Inflammatory macrophage (primary cell): Measurements from ENCODE around the gene GOLGA6B.
"Not testable (repeated sequence)": the region's sequence is repeated elsewhere in the genome, so short reads cannot be mapped to it uniquely, and the experiment has no call there.

ENCODE experiments used
- DNase-seq, 2 donors: peaks; one replicate each; pipeline ENCODE4 v3.0.0-alpha.2; 2020 to 2022
- total RNA-seq, 18 experiments: gene quantifications; one replicate each; lab custom pipeline; 2026; ENCODE audit warnings: mixed read lengths in 6 of 18, inconsistent platforms in 2 of 18; lab: John Stamatoyannopoulos, UW

The GOLGA6B gene, protein sequence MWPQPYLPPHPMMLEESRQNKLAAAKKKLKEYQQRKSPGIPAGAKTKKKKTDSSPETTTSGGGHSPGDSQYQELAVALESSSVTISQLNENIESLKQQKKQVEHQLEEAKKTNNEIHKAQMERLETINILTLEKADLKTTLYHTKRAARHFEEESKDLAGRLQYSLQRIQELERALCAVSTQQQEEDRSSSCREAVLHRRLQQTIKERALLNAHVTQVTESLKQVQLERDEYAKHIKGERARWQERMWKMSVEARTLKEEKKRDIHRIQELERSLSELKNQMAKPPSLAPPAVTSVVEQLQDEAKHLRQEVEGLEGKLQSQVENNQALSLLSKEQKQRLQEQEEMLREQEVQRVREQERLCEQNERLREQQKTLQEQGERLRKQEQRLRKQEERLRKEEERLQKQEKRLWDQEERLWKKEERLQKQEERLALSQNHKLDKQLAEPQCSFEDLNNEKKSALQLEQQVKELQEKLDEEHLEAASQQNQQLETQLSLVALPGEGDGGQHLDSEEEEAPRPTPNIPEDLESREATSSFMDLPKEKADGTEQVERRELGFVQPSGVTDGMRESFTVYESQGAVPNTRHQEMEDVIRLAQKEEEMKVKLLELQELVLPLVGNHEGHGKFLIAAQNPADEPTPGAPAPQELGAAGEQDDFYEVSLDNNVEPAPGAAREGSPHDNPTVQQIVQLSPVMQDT
- 0 to 0.12 (median 0) reads per million in 18 experiments for total RNA-seq

DNA sequence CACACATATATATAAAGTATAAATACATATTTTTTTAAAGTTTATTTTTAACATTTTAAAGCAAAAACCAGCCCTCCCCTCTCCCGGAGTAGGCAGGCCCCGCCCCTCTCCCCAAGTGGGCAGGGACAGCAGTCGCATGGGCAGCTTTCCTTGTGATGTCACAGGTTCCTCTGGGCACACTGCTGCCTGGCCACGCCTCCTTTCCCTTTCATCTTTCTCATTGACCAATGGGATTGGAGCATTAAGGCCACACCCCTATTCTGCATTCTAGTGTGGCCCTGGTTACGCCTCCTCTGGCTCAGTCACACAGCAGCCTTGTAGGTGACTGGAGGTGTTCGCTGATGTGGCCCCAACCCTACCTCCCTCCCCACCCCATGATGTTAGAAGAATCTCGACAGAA lies at the start of gene GOLGA6B:
GOLGA6B (plus strand) TSS at position 301 of the 400 bp plus-strand sequence; CDS start at position 342, 41 bp downstream.
- DNase-seq, result not testable (repeated sequence)

DNA sequence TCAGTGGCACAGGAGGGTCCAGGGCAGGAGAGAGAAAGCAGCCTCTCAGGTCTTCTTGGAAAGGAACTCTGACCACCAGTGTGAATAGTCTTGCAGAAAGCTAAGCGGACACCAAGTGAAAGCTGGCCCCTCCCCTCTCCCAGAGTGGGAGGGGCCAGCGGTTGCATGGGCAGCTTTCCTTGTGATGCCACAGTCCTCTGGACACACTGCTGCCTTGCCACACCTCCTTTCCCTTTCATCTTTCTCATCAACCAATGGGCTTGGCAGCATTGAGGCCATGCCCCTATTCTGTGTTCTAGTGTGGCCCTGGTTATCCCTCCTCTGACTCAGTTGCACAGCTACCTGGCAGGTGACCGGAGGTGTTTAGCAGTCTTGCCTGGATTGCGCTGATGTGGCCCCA lies 49.7 kb upstream of the GOLGA6B start:
- no peak for DNase-seq

DNA sequence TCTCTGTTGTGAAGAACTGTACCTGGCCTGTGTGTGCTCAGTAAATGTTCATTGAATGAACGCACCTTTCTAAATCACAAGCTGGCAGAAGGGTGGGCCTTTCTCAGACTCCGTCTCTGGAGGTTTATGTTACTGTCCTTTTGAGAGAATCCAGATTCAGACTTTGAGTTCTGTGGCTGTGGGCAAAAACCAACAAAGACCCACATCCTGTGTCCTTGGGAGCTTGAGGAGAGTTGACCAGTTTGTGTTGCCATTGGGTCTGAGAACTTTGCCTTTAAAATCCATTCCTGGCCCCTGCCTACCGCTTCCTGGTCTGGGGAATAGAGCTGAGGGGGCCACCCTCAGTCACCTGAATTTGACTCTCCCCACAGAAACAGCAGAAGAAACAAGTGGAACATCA lies 46.4 kb upstream of the GOLGA6B start:
- DNase-seq, result not testable (repeated sequence)

DNA sequence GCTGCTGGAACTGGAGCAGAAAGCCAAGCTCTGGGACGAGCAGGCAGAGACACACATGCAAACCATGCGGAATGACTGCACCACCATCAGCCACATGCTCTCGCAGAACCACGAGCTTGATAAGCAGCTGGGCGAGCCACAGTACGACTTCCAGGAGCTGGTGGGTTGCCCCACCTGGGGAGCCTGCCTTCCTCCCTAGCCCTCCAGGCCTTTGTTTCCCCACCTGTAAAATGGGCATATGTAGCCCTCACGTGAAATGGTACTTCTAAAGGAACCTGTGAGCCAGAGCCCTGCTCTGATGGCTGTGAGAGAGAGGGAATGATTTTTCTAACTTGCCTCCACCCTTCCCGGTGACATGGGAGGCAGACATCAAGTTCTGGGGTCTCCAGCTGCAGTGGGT lies 44.6 kb upstream of the GOLGA6B start:
- no peak for DNase-seq

DNA sequence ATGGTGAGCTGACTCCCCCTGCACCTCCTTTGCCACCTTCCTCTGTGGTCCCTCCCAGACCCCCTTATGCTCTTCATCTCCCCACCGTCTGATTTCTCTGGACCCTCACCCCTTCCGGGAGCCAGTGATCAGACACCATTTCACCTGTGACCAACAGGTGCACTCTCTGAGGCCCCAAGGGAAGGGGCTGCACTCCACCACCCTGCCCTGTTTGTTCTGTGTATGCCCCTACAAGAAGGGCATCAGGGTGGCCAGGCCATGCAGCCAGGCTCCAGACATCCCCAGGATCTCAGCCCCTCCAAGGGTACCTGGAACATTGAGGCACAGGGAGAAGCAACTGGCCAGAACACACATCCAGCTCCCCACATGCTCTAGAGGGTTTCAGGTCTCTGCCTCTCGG lies 42.2 kb upstream of the GOLGA6B start:
- DNase-seq, result not testable (repeated sequence)

DNA sequence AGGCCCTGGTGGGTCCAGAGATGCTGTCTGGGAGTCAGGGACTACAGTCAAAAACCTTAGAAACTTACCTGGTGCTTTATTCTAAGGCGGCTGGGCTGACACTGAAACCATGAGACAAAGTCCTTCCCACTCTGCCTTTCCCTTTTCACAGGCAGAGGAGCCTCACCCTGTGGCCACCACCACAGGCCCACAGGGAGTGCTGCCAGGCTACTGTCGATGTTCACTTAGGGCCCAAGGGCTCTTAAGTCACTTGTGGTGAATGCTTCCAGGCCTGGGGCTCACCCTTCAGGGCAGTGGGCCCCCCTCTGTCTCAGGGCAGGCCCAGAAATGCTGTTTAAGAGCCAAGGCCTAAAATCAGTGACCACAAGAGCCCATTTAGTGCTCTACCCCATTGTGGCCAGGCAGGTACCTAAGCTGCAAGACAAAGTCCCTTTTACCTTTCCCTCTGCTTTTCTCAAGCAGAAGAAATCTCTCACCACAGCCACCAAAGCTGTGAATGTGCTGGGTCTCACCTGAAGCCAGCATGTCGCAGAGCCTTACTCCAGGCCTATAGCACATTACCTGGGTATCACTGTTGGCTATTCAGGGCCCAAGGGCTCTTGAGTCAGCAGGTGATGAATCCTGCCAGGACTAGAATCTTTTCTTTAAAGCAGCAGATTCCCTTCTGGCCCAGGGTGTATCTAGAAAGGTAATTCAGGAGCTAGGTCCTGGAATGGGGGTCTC lies 39.5 kb upstream of the GOLGA6B start:
- no peak for DNase-seq

DNA sequence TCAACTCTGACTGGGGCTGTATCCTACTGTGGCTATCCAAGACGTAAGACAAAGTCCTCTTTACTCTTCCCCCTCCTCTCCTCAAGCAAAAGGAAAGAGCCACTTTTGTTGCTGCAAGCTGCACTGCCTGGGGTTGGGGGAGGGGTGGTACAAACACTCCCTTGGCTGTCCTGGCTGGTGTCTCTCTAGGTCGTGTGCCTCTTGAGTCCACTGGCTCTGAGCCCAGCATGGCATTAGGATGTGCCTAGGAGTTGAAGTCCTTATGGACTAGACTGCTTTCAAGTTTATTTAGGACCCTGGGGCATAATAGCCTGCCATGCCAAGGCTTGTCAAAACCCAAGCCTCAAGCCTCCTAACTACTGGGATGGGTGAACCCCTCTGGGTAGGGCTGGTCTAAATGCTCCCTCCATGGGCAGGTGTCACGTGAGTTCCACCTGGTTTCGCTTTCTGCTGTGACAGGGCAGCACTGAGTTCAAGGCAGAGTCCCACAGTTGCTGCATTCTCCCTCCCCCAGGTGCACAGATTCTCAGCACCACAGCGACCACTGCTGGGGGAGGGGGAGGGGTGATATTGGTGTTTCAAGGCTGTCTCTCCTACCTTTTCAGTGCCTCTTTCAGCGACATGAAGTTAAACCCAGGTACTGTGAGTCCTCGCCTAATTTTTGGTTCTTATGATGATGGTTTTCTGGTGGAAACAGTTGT lies 38.8 kb upstream of the GOLGA6B start:
- not testable (repeated sequence) for DNase-seq

DNA sequence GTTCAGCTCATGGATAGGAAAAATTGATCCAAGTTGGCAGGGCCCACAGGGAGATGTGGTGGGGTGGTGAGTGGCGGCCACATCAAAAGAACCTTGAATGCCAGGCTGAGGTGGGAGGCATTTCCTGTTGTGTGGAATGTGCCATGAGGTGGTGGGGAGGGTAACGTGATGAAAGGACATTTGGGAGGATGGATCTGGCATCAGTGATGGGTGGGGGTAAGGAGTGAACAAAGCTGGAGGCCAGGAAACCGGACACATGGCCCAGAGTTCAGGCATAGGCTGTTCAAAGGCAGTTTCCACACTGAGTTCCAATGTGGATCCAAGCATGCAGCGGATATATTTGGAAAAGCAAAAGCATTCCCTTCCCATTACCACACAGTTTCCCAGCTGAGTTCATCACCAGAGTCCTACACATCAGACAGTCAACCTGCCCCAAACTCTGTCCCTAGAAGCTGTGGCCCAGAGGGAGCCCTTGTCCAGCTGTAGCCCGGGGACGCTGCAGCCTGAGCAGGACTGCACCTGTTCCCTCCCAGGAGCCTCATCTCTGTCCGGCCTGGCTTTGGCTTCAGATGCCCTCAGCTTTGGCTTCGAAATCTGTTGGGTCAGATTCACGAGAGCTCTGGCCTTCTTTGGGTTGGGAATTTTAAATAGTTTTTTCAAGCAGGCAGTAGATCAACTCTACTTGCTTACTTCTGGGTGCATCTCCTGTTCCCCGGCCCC lies 37.8 kb upstream of the GOLGA6B start:
- no peak for DNase-seq

DNA sequence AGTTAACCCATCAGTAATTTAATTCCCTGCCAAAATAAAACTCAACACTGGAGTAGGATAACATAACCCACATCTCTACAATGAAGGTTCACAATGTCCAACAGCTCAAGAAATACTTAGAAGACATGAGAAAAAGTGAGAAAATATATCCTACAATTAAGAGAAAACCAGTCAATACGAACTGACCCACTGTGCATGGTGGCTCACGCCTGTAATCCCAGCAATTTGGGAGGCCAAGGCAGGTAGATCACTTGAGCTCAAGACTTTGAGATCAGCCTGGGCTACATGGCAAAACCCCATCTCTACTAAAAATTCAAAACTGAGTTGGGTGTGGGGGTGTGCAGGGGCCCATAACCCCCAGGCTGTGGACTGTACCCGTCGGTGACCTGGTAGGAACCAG lies 30.6 kb upstream of the GOLGA6B start:
- not testable (repeated sequence) for DNase-seq

DNA sequence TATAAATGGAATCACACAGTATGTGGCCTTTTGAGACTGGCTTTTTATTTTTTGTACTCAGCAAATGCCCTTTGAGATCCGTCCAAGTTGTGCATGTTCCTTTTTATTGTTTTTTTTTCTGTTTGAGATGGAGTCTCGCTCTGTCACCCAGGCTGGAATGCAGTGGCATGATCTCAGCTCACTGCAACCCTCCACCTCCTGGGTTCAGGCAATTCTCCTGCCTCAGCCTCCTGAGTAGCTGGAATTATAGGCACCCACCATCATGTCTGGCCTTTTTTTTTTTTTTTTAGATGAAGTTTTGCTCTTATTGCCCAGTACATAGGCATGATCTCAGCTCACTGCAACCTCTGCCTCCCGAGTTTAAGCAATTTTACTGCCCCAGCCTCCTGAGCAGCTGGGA lies 28.3 kb upstream of the GOLGA6B start:
- not testable (repeated sequence) for DNase-seq

DNA sequence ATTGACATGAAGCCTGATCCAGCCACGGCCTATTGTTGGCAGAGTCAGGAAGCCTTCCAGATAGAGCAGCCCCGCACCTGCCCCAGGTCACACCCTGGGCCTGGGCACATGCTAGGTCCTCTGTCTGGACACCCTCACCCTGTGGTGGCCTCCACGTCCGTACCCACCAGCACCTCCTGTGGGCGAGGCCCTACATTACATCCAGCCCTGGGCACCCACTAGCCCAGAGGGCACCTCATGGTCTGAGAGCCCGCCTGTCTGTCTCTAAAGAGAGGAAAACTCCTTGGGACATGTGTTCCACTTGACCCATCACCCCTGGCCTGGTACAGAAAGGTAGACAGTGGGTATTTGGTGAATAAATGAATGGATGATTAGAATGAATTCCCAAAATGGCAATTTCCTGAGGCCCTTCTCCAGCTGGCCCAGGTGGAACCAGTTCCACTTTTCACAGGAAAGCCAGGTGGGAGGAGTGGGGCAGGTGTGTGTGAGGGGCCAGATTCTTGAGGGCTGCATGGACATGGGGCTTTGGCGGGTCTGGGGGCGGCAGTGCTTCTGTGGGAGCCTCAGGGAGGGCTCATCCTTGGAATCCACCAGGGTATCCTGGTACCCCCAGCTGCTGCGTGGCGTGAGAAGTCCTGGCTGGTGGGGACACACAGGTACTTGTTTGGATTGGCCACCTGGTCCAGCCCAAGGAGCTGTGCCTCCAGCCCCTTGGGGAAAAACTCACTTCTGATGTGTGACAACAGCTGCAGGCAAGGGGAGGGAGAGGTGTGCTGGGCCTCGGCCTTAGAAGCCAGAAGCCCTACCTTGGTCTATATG lies 26.0 kb upstream of the GOLGA6B start:
- DNase-seq, result not testable (repeated sequence)

DNA sequence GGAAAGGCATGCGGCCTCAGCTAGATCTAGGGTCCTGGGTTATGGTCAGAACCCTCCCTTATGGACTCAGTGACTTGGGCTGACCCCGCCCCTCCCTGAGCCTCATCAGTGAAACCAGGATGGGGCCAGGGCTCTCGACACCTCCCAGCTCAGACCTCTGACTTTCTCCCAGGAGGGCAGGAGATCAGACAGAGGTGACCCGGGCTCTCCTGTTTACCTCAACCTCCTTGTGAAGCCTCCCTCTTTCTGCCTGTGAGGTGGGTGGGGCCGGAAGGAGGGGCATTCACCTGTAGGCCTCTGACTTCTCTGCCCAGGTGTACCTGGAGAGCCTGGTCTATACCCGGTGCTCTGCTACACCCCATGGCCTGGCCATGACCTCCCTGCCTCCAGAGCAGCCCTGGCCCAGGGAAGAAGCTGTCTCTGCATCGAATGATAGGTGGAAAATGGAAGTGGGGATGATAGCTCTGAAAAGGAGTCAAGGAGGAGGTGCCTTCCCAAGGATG lies 25.4 kb upstream of the GOLGA6B start:
- not testable (repeated sequence) for DNase-seq

DNA sequence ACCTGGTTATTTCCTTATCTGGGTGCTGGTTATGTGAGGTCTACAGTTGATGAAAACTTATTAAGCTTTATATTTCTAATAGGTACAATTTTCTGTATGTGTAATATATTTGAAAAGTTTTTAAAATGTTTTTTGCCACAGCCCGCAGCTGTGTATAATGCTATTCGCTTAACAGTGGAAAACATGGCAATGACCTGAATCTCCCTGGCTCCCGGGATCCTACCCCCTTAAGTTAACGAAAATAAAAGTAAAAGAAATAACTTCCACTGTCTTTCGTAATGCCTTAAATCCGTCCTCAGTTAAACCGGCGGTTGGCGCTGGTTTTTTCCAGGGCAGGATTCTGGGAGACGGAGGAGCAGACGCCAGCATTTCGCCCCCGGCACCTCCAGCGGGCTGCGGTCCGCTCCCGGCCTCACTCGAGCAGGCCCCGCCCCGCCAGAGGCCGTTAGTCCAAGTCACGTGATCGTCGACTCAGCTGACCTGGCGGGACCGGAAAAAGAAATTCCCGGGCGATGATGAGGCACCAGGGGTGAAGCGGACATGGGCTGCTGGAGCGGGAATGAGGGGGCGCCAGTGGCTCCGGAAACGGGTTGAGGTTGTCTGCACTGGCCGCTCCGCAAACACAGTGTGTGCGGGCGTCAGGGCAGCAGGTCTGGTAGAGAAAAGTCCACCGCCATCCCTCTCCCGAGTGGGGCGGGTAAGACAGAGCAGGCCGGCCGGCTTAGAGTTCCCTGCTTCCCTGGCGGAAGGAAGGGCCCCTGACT lies 17.8 kb upstream of the GOLGA6B start:
- peak in 1 of 2 donors; percentile 83 for DNase-seq

DNA sequence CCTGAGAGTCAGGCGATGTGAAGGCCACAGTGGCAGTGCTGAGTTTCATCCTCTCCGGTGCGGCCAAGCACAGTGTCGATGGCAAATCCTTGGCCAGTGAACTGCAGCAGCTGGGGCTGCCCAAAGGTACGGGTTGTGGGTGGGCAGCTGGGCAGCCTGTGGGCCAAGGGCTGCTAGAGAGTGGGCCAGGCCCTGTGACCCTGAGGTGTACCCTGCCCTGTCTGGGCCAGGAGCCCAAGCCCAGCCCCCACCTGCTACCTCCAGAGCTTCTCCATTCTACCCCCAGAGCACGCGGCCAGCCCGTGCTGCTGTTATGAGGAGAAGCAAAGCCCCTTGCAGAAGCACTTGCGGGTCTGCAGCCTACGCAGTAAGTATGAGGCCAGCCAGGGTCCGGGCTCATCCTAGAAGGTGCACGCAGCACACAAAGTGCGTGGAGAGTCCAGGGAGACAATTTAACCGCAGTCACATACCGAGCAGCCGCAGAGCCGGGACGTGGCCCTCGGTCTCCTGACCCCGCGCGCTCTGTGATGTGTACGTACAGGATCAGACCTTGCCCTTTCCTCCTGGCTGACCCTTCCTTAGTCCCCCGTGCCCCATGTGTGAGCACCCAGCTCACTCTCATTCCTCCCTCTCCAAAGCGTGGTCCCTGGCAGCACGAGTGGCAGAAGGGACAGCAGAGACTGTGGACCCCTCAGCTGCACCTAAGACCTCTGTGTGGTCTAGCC lies 14.6 kb upstream of the GOLGA6B start:
- DNase-seq, result not testable (repeated sequence)

DNA sequence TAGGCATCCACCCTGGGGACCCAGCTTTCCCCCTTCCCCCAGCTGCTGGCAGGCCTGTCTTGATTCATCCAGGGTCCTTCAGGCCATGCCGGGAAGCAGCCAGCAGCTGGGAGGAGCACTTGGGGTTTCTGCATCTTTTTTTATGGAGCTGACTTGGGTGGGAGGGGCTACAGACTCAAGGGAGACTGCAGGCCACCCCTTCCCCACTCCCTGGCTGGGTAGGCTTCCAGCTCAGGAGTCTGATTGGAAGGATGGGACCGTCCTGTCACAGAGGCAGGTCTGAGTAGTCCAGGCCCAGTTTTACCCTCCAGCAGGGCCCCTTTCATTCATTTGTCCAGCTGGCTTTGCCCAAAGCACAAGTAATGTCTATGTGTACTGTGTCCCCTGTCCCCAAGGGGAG lies 12.2 kb upstream of the GOLGA6B start:
- not testable (repeated sequence) for DNase-seq

DNA sequence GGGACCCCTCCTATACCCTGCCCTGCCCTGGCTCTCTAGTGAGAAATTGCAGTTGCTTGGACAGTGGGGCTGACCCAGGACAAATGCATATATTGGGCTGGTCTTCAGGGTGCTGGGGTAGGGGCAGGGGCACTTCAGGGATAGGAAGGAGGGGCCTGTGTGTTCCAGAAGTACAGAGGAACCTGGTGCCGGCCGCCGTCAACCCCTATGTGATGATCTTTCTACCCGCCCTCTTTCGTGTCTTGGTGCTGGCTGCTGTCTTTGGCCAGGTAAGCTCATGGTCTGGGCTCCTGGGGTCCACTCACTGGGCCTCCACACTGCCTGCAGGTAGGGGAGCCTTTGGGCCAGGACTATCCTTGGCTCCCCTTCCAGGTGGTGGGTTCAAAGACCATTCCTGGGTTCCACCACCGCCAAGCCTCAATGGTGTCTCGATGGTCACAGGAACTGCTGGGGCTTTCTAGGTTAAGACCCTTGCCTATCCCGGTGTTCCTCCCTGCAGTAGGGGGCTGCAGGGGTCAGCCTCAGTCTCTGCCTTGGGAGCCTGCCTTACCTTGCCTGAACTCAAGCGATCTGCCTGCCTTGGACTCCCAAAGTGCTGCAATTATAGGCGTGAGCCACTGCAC lies 5.8 kb upstream of the GOLGA6B start:
- not testable (repeated sequence) for DNase-seq

DNA sequence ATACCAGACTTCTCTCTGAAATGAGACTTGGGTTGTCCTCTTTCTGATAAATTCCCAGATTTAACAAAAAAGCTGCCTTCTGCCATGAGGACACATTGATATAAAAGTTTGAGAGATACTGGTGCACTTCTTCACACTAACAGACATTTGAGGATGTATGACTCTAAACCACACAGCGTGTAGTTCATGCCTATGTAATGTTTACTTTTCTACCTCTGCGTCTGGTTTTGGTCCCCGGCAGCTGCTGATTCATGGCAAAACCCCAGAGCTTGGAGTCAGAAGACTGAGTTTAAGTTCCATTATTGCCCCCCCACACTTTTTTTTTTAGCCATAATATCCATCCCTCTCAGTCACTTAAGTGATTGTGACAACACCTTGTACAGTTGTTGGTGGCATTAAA lies 1.5 kb downstream of the GOLGA6B start:
- DNase-seq, result not testable (repeated sequence)

DNA sequence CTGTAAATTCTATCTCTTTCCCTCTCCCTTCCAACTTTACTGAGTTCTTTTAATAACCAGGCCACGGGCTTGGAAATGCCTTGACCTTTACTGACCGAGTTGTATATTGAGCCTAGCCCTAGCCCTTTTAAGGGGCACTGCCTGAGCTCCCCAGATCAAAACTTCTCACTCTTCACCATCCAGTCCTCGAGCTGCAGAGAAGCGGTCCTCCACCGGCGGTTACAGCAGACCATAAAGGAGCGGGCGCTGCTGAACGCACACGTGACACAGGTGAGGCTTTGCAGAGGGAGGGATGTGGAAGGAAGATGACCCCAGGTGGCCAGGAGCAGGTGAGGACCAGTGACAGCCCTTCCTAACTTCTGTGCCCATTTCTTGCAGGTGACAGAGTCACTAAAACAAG lies 6.6 kb downstream of the GOLGA6B start:
- not testable (repeated sequence) for DNase-seq

DNA sequence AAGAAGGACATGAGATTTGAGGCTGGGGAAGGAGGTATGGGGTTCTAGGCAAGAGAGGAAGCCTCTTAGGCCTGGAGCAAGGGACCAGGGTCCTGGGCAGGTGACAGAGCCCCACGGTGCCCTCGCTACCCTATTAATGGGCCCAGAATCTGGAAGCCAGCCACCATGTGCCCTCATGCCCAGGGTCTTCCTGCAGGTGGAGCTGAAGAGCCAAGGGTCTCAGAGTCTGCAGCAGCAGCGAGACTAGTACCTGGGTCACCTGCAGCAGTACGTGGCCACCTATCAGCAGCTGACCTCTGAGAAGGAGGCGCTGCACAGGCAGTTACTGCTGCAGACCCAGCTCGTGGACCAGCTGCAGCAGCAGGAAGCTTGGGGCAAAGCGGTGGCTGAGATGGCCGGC lies 9.4 kb downstream of the GOLGA6B start:
- DNase-seq, result not testable (repeated sequence)
